ENCODE data around the gene ATP6V0A1. TPM values are rescaled to one million over a fixed set of nuclear protein-coding genes. Genes with fewer than 3 reads are reported as not detected.

The ATP6V0A1 gene
- total RNA-seq, 2 experiments from 2014 or later = 10.4 to 14.4 TPM

GRCh38 chr17:42502091-42502490 is 43.4 kb downstream of the ATP6V0A1 start:
- TF ChIP-seq CTCF (IDR thresholded peaks at IDR 0.05) = no peak
- H3K4me1 Mint-ChIP-seq (ENCODE audit: low read depth) = no peaks in the 10 kb centered on the region
- DNase-seq (no peak), ATAC-seq (ENCODE audit: poor library complexity) (no peak)
- H3K4me1 ChIP-seq (ENCODE audit: insufficient read depth, low read length) = no peaks in the 10 kb centered on the region
- ChIA-PET POLR2A (no interaction called here), CTCF (no interaction called here)
- H3K36me3 ChIP-seq (ENCODE audit: insufficient read depth, low read length) = peaks cover 19% of the 10 kb centered on the region
- intact Hi-C loops (cut with DNase I, micrococcal nuclease) = no loop called here
- H3K9me3 ChIP-seq (ENCODE audit: control insufficient read depth in 1 of 2, insufficient read depth in 1 of 2, low read length in 2 of 2) = no peaks in the 10 kb centered on the region
- H3K4me3 Mint-ChIP-seq = no peak overlapping the region
- no peaks in the 10 kb centered on the region for H3K27me3 Mint-ChIP-seq
- H3K27ac ChIP-seq (ENCODE audit: low read depth in 1 of 2, low read length in 2 of 2) = no peak overlapping the region
- no peaks in the 10 kb centered on the region for H3K9me3 Mint-ChIP-seq
- no peaks in the 10 kb centered on the region for H3K27me3 ChIP-seq (ENCODE audit: control insufficient read depth in 1 of 2, insufficient read depth in 2 of 2, low read length in 2 of 2)
- H3K27ac Mint-ChIP-seq = no peak overlapping the region
- peaks cover 47% of the 10 kb centered on the region for H3K36me3 Mint-ChIP-seq (ENCODE audit: low read depth)
- H3K4me3 ChIP-seq (ENCODE audit: low read length) = no peak overlapping the region

- Histone ChIP-seq H3K27me3 (ENCODE audit: control insufficient read depth in 1 of 2, insufficient read depth in 2 of 2, low read length in 2 of 2) (no peaks in the 10 kb centered on the region), H3K4me3 (ENCODE audit: low read length) (no peak overlapping the region), H3K36me3 (ENCODE audit: insufficient read depth, low read length) (peaks cover 23% of the 10 kb centered on the region), H3K9me3 (ENCODE audit: control insufficient read depth in 1 of 2, insufficient read depth in 1 of 2, low read length in 2 of 2) (no peaks in the 10 kb centered on the region), H3K27ac (ENCODE audit: low read depth in 1 of 2, low read length in 2 of 2) (no peak overlapping the region), H3K4me1 (ENCODE audit: insufficient read depth, low read length) (no peaks in the 10 kb centered on the region)
- Mint-ChIP-seq H3K4me3 (no peak overlapping the region), H3K4me1 (ENCODE audit: low read depth) (no peaks in the 10 kb centered on the region), H3K36me3 (ENCODE audit: low read depth) (peaks cover 48% of the 10 kb centered on the region), H3K27me3 (no peaks in the 10 kb centered on the region), H3K9me3 (no peaks in the 10 kb centered on the region), H3K27ac (no peak overlapping the region)
- ChIA-PET CTCF (no interaction called here), POLR2A (no interaction called here)
- no peak for TF ChIP-seq CTCF (IDR thresholded peaks at IDR 0.05)
- intact Hi-C loops (cut with DNase I, micrococcal nuclease) = no loop called here
- DNase-seq (no peak), ATAC-seq (ENCODE audit: poor library complexity) (no peak)
Observed at GRCh38 chr17:42502926-42503325, 44.2 kb downstream of the ATP6V0A1 start.

- H3K4me3 Mint-ChIP-seq = no peak overlapping the region
- Histone ChIP-seq H3K9me3 (ENCODE audit: control insufficient read depth in 1 of 2, insufficient read depth in 1 of 2, low read length in 2 of 2) (no peaks in the 10 kb centered on the region), H3K27me3 (ENCODE audit: control insufficient read depth in 1 of 2, insufficient read depth in 2 of 2, low read length in 2 of 2) (no peaks in the 10 kb centered on the region), H3K4me3 (ENCODE audit: low read length) (no peak overlapping the region), H3K27ac (ENCODE audit: low read depth in 1 of 2, low read length in 2 of 2) (no peak overlapping the region), H3K4me1 (ENCODE audit: insufficient read depth, low read length) (peaks cover 5% of the 10 kb centered on the region), H3K36me3 (ENCODE audit: insufficient read depth, low read length) (peaks cover 7% of the 10 kb centered on the region)
- H3K36me3 Mint-ChIP-seq (ENCODE audit: low read depth) = peaks cover 40% of the 10 kb centered on the region
- no peak for TF ChIP-seq CTCF (IDR thresholded peaks at IDR 0.05)
- H3K27ac Mint-ChIP-seq = no peak overlapping the region
- H3K4me1 Mint-ChIP-seq (ENCODE audit: low read depth) = no peaks in the 10 kb centered on the region
- H3K9me3 Mint-ChIP-seq = no peaks in the 10 kb centered on the region
- ATAC-seq (ENCODE audit: poor library complexity) (no peak), DNase-seq (no peak)
- CTCF ChIA-PET = no interaction called here
- intact Hi-C loops (cut with DNase I, micrococcal nuclease) = no loop called here
- POLR2A ChIA-PET = no interaction called here
- no peaks in the 10 kb centered on the region for H3K27me3 Mint-ChIP-seq
Observed at GRCh38 chr17:42507671-42508070, 49.0 kb downstream of the ATP6V0A1 start.
